Naive thymus-derived CD4-positive, alpha-beta T cell (primary cell): Measurements from ENCODE around the gene PRX. TPM values are rescaled to one million over a fixed set of nuclear protein-coding genes. Genes with fewer than 3 reads are reported as not detected.

Experiments used
- ATAC-seq: fragments of 150-1000 bp; cut with Tn5 transposase; 2 replicates; pipeline ENCODE4 v1.10.0; 2021; ENCODE audit warnings: mild to moderate bottlenecking, moderate library complexity
- CTCF ChIA-PET: fragments of 350-600 bp; sonication (Branson Sonifier 250); formaldehyde crosslinking; loops from one replicate; lab custom pipeline; 2021; ENCODE audit warnings: antibody characterized with exemption; lab: Charles Lee
- POLR2A ChIA-PET: fragments of 350-600 bp; sonication (Branson Sonifier 250); formaldehyde crosslinking; loops from one replicate; lab custom pipeline; 2021; ENCODE audit warnings: antibody characterized with exemption, inconsistent platforms; lab: Charles Lee
- DNase-seq, 9 donors: peaks; one replicate each; pipeline versions ENCODE4 v3.0.0 to v3.0.0-alpha.2; 2020 to 2022; ENCODE audit warnings: mixed read lengths in 1 of 9
- H3K27ac ChIP-seq: one replicate; pipeline ENCODE4 v1.7.0; 2013; ENCODE audit warnings: mild to moderate bottlenecking, low read depth, low read length, moderate library complexity
- H3K27me3 ChIP-seq, 2 donors: one replicate each; pipeline ENCODE4 v1.7.0; 2013; ENCODE audit warnings: low read length in 2 of 2, mild to moderate bottlenecking in 2 of 2, moderate library complexity in 2 of 2; ENCODE audit not compliant: control insufficient read depth in 2 of 2, insufficient read depth in 2 of 2
- H3K36me3 ChIP-seq, 3 experiments: 1 replicate in 2 of 3; 2 replicates in 1 of 3; pipeline ENCODE4 v1.7.0; 2013; ENCODE audit warnings: low read length in 3 of 3, mild to moderate bottlenecking in 3 of 3, moderate library complexity in 1 of 3; ENCODE audit not compliant: insufficient read depth in 3 of 3, control insufficient read depth in 2 of 3
- H3K4me1 ChIP-seq, 2 donors: one replicate each; pipeline ENCODE4 v1.7.0; 2013; ENCODE audit warnings: low read length in 2 of 2, mild to moderate bottlenecking in 2 of 2, moderate library complexity in 1 of 2; ENCODE audit not compliant: control insufficient read depth in 2 of 2, insufficient read depth in 2 of 2
- H3K4me3 ChIP-seq: 2 replicates; pipeline ENCODE4 v1.7.0; 2013; ENCODE audit warnings: mild to moderate bottlenecking, low read length
- H3K9me3 ChIP-seq, 3 experiments: 1 replicate in 2 of 3; 2 replicates in 1 of 3; pipeline ENCODE4 v1.7.0; 2013; ENCODE audit warnings: low read length in 3 of 3; ENCODE audit not compliant: control insufficient read depth in 2 of 3
- H3K27ac Mint-ChIP-seq, 9 donors: one replicate each; pipeline ENCODE4 v1.8.0; 2020 to 2022; ENCODE audit warnings: mixed read lengths in 9 of 9, mild to moderate bottlenecking in 8 of 9, moderate library complexity in 5 of 9, inconsistent platforms in 2 of 9
- H3K27me3 Mint-ChIP-seq, 5 donors: one replicate each; pipeline ENCODE4 v1.8.0; 2021 to 2022; ENCODE audit warnings: mixed read lengths in 5 of 5, mild to moderate bottlenecking in 1 of 5
- H3K36me3 Mint-ChIP-seq, 5 donors: one replicate each; pipeline ENCODE4 v1.8.0; 2020 to 2022; ENCODE audit warnings: mixed read lengths in 5 of 5, mild to moderate bottlenecking in 3 of 5, inconsistent platforms in 1 of 5
- H3K4me1 Mint-ChIP-seq, 7 donors: one replicate each; pipeline ENCODE4 v1.8.0; 2020 to 2022; ENCODE audit warnings: mixed read lengths in 7 of 7, mild to moderate bottlenecking in 3 of 7, inconsistent platforms in 1 of 7
- H3K4me3 Mint-ChIP-seq, 10 donors: one replicate each; pipeline ENCODE4 v1.8.0; 2020 to 2022; ENCODE audit warnings: mild to moderate bottlenecking in 10 of 10, mixed read lengths in 10 of 10, moderate library complexity in 6 of 10, inconsistent platforms in 2 of 10
- H3K9me3 Mint-ChIP-seq, 11 donors: one replicate each; pipeline ENCODE4 v1.8.0; 2020 to 2022; ENCODE audit warnings: mixed read lengths in 11 of 11, mild to moderate bottlenecking in 4 of 11, inconsistent platforms in 1 of 11, moderate library complexity in 1 of 11
- intact Hi-C, 2 donors: fragments of 100-400 bp; cut with micrococcal nuclease; formaldehyde crosslinking; loops; one replicate each; pipeline ENCODE4 v1.15.1; 2023
- polyA plus RNA-seq, 2 donors: library from polyadenylated mRNA; unstranded; fragments of 300-500 nt; fragmentation: Illumina TruSeq; gene quantifications; one replicate each; pipeline ENCODE4 v1.2.3, GENCODE V29; 2021
- total RNA-seq, 6 experiments: library from RNA in 5 of 6; stranded (reverse) in 5 of 6; gene quantifications; 1 replicate in 5 of 6; 2 replicates in 1 of 6; pipeline ENCODE4 v1.2.3 and lab custom pipeline; 2021 to 2026

PRX gene
- total and polyA plus RNA-seq, 7 experiments from 2014 or later: 0.14 to 4.0 (median 1.9) TPM

- Mint-ChIP-seq H3K27me3 (peaks cover 0 to 6% (median 0%) of the 10 kb centered on the region in 5 donors), H3K4me3 (no peak overlapping the region), H3K27ac (no peak overlapping the region), H3K9me3 (no peaks in the 10 kb centered on the region), H3K36me3 (peaks cover 0 to 10% (median 0%) of the 10 kb centered on the region in 5 donors), H3K4me1 (peaks cover 7 to 24% (median 19%) of the 10 kb centered on the region in 7 donors)
- no peak for ATAC-seq
- no peaks in the 10 kb centered on the region for H3K4me1 ChIP-seq
- no peak overlapping the region for H3K4me3 ChIP-seq
- no peaks in the 10 kb centered on the region for H3K9me3 ChIP-seq
- intact Hi-C loops: no loop called here
- no peak overlapping the region for H3K27ac ChIP-seq
- H3K36me3 ChIP-seq: no peaks in the 10 kb centered on the region
- ChIA-PET POLR2A (interaction anchor here (0.8 kb wide), 1 partner anchor 15 kb away, joined by 3 read pairs; no protein-coding TSS in a partner anchor), CTCF (no interaction called here)
- DNase-seq: no peak
- no peaks in the 10 kb centered on the region for H3K27me3 ChIP-seq
Observed at GRCh38 chr19:40396886-40397567, 16.2 kb downstream of the PRX start.

GRCh38 chr19:40395956-40396355 is 17.2 kb downstream of the PRX start:
- H3K4me3 Mint-ChIP-seq: no peak overlapping the region
- Histone ChIP-seq H3K9me3 (no peaks in the 10 kb centered on the region), H3K36me3 (no peaks in the 10 kb centered on the region), H3K27ac (no peak overlapping the region), H3K27me3 (no peaks in the 10 kb centered on the region), H3K4me1 (no peaks in the 10 kb centered on the region), H3K4me3 (no peak overlapping the region)
- DNase-seq: no peak
- peaks cover 7 to 22% (median 15%) of the 10 kb centered on the region in 7 donors for H3K4me1 Mint-ChIP-seq
- intact Hi-C loops: no loop called here
- ChIA-PET POLR2A (interaction anchor here (0.6 kb wide), 1 partner anchor 121 kb away, joined by 3 read pairs; no protein-coding TSS in a partner anchor), CTCF (no interaction called here)
- H3K36me3 Mint-ChIP-seq: peaks cover 0 to 10% (median 0%) of the 10 kb centered on the region in 5 donors
- no peak overlapping the region for H3K27ac Mint-ChIP-seq
- no peak for ATAC-seq
- no peaks in the 10 kb centered on the region for H3K9me3 Mint-ChIP-seq
- peaks cover 0 to 6% (median 0%) of the 10 kb centered on the region in 5 donors for H3K27me3 Mint-ChIP-seq

- ChIA-PET POLR2A (interaction anchor here (0.6 kb wide), 1 partner anchor 756 kb away, joined by 3 read pairs; no protein-coding TSS in a partner anchor), CTCF (no interaction called here)
- no peak overlapping the region for H3K27ac ChIP-seq
- no peak for DNase-seq
- peaks cover 7 to 17% (median 10%) of the 10 kb centered on the region in 7 donors for H3K4me1 Mint-ChIP-seq
- no peak overlapping the region for H3K27ac Mint-ChIP-seq
- H3K4me3 ChIP-seq: no peak overlapping the region
- no peak overlapping the region for H3K4me3 Mint-ChIP-seq
- no peaks in the 10 kb centered on the region for H3K4me1 ChIP-seq
- H3K36me3 Mint-ChIP-seq: peaks cover 0 to 10% (median 0%) of the 10 kb centered on the region in 5 donors
- ATAC-seq: no peak
- intact Hi-C loops: no loop called here
- no peaks in the 10 kb centered on the region for H3K9me3 ChIP-seq
- H3K27me3 Mint-ChIP-seq: peaks cover 0 to 3% (median 0%) of the 10 kb centered on the region in 5 donors
- H3K27me3 ChIP-seq: no peaks in the 10 kb centered on the region
- H3K36me3 ChIP-seq: no peaks in the 10 kb centered on the region
- no peaks in the 10 kb centered on the region for H3K9me3 Mint-ChIP-seq
Observed at GRCh38 chr19:40394816-40395210, 18.4 kb downstream of the PRX start.

DNA sequence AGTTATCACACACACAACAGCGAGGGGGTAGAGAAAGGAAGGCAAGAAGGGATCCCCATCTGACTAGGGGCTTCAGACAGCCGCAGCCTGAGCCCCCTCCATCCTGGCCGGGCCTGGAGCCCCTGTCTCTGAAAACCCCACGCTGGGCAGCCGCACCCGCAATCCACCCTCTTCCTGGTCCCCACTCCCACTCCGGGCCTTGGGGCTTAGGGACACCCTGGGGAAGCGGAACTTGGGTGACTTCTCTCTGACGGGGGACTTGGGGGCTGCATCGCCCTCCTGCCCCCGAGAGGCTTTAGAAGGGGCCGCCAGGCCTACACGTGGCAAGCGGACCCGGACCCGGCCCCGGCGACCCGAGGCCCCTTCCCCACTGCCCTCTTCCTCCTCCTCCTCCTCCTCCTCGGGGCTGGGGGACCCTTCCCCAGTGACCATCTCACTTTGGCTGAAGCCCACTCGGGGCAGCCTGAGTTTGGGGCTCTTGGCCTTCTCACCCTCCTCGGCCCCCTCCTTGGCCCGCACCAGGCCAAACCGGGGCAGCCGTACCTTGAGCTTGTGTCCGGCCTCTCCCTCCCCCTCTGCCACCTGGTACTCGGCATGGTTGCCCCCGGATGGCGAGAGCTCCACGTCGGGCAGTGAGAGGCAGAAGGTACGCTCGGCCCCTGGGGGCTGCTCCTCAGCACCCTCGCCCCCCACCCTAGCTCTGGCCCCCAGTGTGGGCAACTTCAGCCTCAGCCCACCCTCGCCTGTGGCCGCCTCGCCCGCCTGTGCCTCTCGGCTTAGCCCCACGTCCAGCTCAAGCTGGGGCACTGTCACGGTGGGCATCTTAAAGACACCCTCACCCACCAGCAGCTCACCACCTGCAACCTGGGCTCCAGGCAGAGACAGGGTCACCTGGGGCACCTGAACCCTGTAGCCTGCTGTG is 19.0 kb downstream of the PRX start:
- Mint-ChIP-seq H3K27me3 (no peaks in the 10 kb centered on the region), H3K27ac (no peak overlapping the region), H3K4me3 (no peak overlapping the region), H3K4me1 (peaks cover 3 to 10% (median 4%) of the 10 kb centered on the region in 7 donors), H3K9me3 (no peaks in the 10 kb centered on the region), H3K36me3 (peaks cover 0 to 8% (median 0%) of the 10 kb centered on the region in 5 donors)
- POLR2A ChIA-PET: interaction anchor here (0.6 kb wide), 1 partner anchor 757 kb away, joined by 3 read pairs; no protein-coding TSS in a partner anchor
- Histone ChIP-seq H3K4me3 (no peak overlapping the region), H3K9me3 (no peaks in the 10 kb centered on the region), H3K27ac (no peak overlapping the region), H3K4me1 (no peaks in the 10 kb centered on the region), H3K27me3 (no peaks in the 10 kb centered on the region), H3K36me3 (no peaks in the 10 kb centered on the region)
- intact Hi-C loops: no loop called here
- no peak for DNase-seq
- no peak for ATAC-seq
- CTCF ChIA-PET: no interaction called here

- no peak overlapping the region for H3K4me3 ChIP-seq
- intact Hi-C loops: no loop called here
- H3K36me3 Mint-ChIP-seq: peaks cover 0 to 5% (median 0%) of the 10 kb centered on the region in 5 donors
- no peaks in the 10 kb centered on the region for H3K27me3 Mint-ChIP-seq
- peaks cover 0 to under 1% (median 0%) of the 10 kb centered on the region in 7 donors for H3K4me1 Mint-ChIP-seq
- no peak for ATAC-seq
- no peak overlapping the region for H3K27ac ChIP-seq
- no peaks in the 10 kb centered on the region for H3K9me3 ChIP-seq
- POLR2A ChIA-PET: no interaction called here
- no peaks in the 10 kb centered on the region for H3K27me3 ChIP-seq
- H3K36me3 ChIP-seq: no peaks in the 10 kb centered on the region
- CTCF ChIA-PET: no interaction called here
- no peak for DNase-seq
- H3K9me3 Mint-ChIP-seq: no peaks in the 10 kb centered on the region
- H3K27ac Mint-ChIP-seq: no peak overlapping the region
- no peak overlapping the region for H3K4me3 Mint-ChIP-seq
- H3K4me1 ChIP-seq: no peaks in the 10 kb centered on the region
Observed at GRCh38 chr19:40392894-40393517, 20.2 kb downstream of the PRX start.

DNA sequence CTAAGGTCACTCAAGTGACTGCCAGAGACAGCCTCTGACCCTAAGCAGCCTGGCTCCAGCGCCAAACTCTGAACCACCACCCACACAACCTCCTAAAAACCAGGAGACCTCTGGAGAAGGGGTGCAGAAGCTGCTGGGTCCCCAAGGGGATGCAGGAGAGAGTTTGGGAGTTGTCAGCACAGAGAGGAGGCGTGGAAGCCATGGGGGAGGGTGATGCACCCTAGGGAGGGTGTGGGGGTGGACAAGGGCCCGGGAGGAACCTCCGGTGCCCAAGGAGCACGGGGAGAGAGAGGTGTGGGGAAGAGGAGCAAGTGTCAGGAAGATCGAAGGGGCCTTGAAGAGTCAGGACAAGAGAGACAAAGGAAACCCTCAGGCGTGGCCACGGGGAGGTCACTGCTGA is 21.1 kb downstream of the PRX start:
- CTCF ChIA-PET: no interaction called here
- peaks cover 0 to 5% (median 0%) of the 10 kb centered on the region in 5 donors for H3K36me3 Mint-ChIP-seq
- H3K27ac Mint-ChIP-seq: no peak overlapping the region

More for the DNA sequence above, 21.1 kb downstream of the PRX start:
- H3K4me1 ChIP-seq: no peaks in the 10 kb centered on the region
- H3K4me1 Mint-ChIP-seq: no peaks in the 10 kb centered on the region
- no peak overlapping the region for H3K4me3 ChIP-seq
- no peaks in the 10 kb centered on the region for H3K36me3 ChIP-seq
- intact Hi-C loops: no loop called here
- POLR2A ChIA-PET: no interaction called here
- no peak overlapping the region for H3K27ac ChIP-seq
- H3K4me3 Mint-ChIP-seq: no peak overlapping the region
- H3K27me3 ChIP-seq: no peaks in the 10 kb centered on the region
- no peaks in the 10 kb centered on the region for H3K9me3 Mint-ChIP-seq
- H3K9me3 ChIP-seq: no peaks in the 10 kb centered on the region
- DNase-seq: no peak
- ATAC-seq: no peak
- H3K27me3 Mint-ChIP-seq: no peaks in the 10 kb centered on the region
